TTC549 (cell line): ENCODE results near the gene C3orf20.

ENCODE experiments used
- FAIRE-seq: peaks from 2 replicates; lab custom pipeline; 2012; peaks lifted over from hg19 to GRCh38; lab: Jason Lieb, UNC

Gene C3orf20

GRCh38 chr3:14816359-14816758, 141.4 kb downstream of the C3orf20 start:
- no peak for FAIRE-seq

GRCh38 chr3:14818804-14819500, 144.0 kb downstream of the C3orf20 start, which contains the start of gene FGD5:
FGD5 (plus strand) TSS chr3:14818962; CDS start chr3:14819072, 110 bp downstream.
- FAIRE-seq, result no peak

- FAIRE-seq, result no peak
Measured at GRCh38 chr3:14819671-14820070, 144.7 kb downstream of the C3orf20 start.

GRCh38 chr3:14820156-14820555, 145.2 kb downstream of the C3orf20 start:
- FAIRE-seq, result no peak

DNA sequence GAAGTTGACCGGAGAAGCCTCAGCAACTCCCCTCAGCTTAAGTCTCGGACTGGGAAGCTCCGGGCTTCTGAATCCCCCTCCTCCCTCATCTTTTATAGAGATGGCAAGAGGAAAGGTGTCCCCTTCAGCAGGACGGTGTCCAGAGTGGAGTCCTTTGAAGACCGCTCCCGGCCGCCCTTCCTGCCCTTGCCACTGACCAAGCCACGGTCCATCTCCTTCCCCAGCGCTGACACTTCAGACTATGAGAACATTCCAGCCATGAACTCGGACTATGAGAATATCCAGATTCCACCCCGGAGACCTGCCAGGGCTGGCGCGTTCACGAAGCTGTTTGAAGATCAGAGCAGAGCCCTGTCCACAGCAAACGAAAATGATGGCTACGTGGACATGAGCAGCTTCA, 146.2 kb downstream of the C3orf20 start:
- no peak for FAIRE-seq

DNA sequence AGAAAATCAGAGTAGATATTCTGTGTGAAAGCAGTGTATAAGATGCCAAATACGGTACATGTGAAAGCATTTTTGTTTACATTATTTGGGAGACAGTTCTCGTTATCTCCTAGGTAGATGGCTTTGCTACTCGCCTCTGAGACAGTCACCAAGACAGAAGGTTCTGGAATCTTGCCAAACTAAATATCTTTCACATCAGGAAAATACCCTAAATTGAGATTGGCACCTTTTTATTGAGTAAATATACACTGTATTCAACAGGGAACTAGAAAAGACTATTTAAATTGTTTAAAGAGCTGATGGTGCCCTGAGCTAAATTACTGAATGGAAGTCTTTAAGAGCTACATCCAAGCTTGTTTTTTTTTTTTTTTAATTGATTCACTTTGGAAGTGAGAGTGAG, 147.2 kb downstream of the C3orf20 start:
- FAIRE-seq, result no peak
